22Rv1 (cell line): ENCODE data around the gene AFG3L2.

ENCODE experiments used
- CTCF ChIP-seq: fragments of 450-650 bp; IDR thresholded peaks from 2 replicates; pipeline ENCODE4 v1.5.1; 2017; ENCODE audit warnings: mild to moderate bottlenecking
- ZFX ChIP-seq: fragments of 450-650 bp; IDR thresholded peaks from 2 replicates; pipeline ENCODE4 v1.6.1; 2017; ENCODE audit warnings: antibody characterized with exemption, borderline replicate concordance

- TF ChIP-seq CTCF (no peak), ZFX (no peak)
These were observed 29.1 kb downstream of the AFG3L2 start for GRCh38 chr18:12347895-12348294.
